OCI-LY7 (cell line): ENCODE measurements around the gene EGFL7. TPM values are rescaled to one million over a fixed set of nuclear protein-coding genes. Genes with fewer than 3 reads are reported as not detected.

ENCODE experiments used
- BruUV-seq: library from RNA; stranded (reverse); fragments of 400-500 nt; replicated peaks from 2 replicates; lab custom pipeline; 2021; lab: Mats Ljungman, UMichigan
- CTCF ChIA-PET: fragments of 300-600 bp; sonication (Branson Sonifier 250); formaldehyde crosslinking; loops from one replicate; lab custom pipeline; 2022; ENCODE audit warnings: antibody characterized with exemption; ENCODE audit not compliant: unreplicated experiment; lab: Charles Lee
- POLR2A ChIA-PET: fragments of 300-600 bp; sonication (Branson Sonifier 250); formaldehyde crosslinking; loops from one replicate; lab custom pipeline; 2022; ENCODE audit warnings: antibody characterized with exemption; lab: Charles Lee
- DNase-seq: peaks from one replicate; pipeline ENCODE4 v3.0.0-alpha.2; 2015; ENCODE audit warnings: low spot score
- H2AFZ ChIP-seq: fragments of 200-600 bp; sonication (generic), shearing (Covaris generic); 2 replicates; pipeline ENCODE4 v1.6.1; 2014; ENCODE audit warnings: mild to moderate bottlenecking, antibody characterized with exemption, low read length, moderate library complexity
- H3K27ac ChIP-seq: fragments of 200-600 bp; sonication (generic); 2 replicates; pipeline ENCODE4 v1.5.1; 2014; ENCODE audit warnings: mixed run types, low read depth, mild to moderate bottlenecking, moderate library complexity, low read length, inconsistent platforms; ENCODE audit not compliant: poor library complexity, severe bottlenecking
- H3K36me3 ChIP-seq: fragments of 200-600 bp; sonication (generic); 2 replicates; pipeline ENCODE4 v1.6.1; 2014; ENCODE audit warnings: mild to moderate bottlenecking, antibody characterized with exemption, low read length, moderate library complexity, mixed read lengths; ENCODE audit not compliant: insufficient read depth
- H3K4me1 ChIP-seq: fragments of 200-600 bp; sonication (generic); 2 replicates; pipeline ENCODE4 v1.5.1; 2014; ENCODE audit warnings: mild to moderate bottlenecking, low read length; ENCODE audit not compliant: insufficient read depth, poor library complexity, severe bottlenecking
- H3K4me2 ChIP-seq: fragments of 200-600 bp; sonication (generic); 2 replicates; pipeline ENCODE4 v1.6.1; 2014; ENCODE audit warnings: mild to moderate bottlenecking, low read length
- H3K4me3 ChIP-seq: fragments of 200-600 bp; sonication (generic); 2 replicates; pipeline ENCODE4 v1.5.1; 2014; ENCODE audit warnings: mild to moderate bottlenecking, low read depth, low read length; ENCODE audit not compliant: poor library complexity, severe bottlenecking
- H3K79me2 ChIP-seq: fragments of 200-600 bp; sonication (generic); 2 replicates; pipeline ENCODE4 v1.6.1; 2016; ENCODE audit warnings: low read depth, mild to moderate bottlenecking, low read length, moderate library complexity, mixed read lengths; ENCODE audit not compliant: insufficient read depth
- H3K9me2 ChIP-seq: fragments of 200-600 bp; sonication (generic); 2 replicates; pipeline ENCODE4 v1.6.1; 2016; ENCODE audit warnings: mild to moderate bottlenecking, low read length, mixed read lengths; ENCODE audit not compliant: insufficient read depth
- H3K9me3 ChIP-seq: fragments of 200-600 bp; sonication (generic); 2 replicates; pipeline ENCODE4 v1.6.1; 2014; ENCODE audit warnings: mild to moderate bottlenecking, mixed run types, low read length, mixed read lengths
- H4K20me1 ChIP-seq: fragments of 200-600 bp; sonication (generic); 2 replicates; pipeline ENCODE4 v1.6.1; 2014; ENCODE audit warnings: mild to moderate bottlenecking, antibody characterized with exemption, low read length, moderate library complexity, mixed read lengths; ENCODE audit not compliant: insufficient read depth
- EZH2phosphoT487 ChIP-seq: fragments of 200-600 bp; sonication (generic); IDR thresholded peaks from 2 replicates; pipeline ENCODE4 v1.6.1; 2018; ENCODE audit warnings: low read depth, borderline replicate concordance, mild to moderate bottlenecking, mixed run types, antibody characterized with exemption, low read length, moderate library complexity, mixed read lengths
- intact Hi-C: fragments of 100-400 bp; cut with micrococcal nuclease; formaldehyde crosslinking; loops from one replicate; pipeline ENCODE4 v1.10.0; 2022; ENCODE audit not compliant: unreplicated experiment
- total RNA-seq, 2 experiments: library from RNA; depleted of rRNA in 1 of 2; stranded (reverse); fragments of >200 nt in 1 of 2; shearing (Covaris generic) in 1 of 2; gene quantifications; 2 replicates each; pipeline ENCODE4 v1.2.3, GENCODE V29; 2014 to 2022
- TF ChIP-seq, protein P1 (sequence below): fragments of 200-600 bp; sonication (generic); conservative IDR thresholded peaks from 2 replicates; pipeline ENCODE4 v1.5.1; 2014; ENCODE audit warnings: mild to moderate bottlenecking, antibody characterized with exemption, low read length, moderate library complexity, mixed read lengths

Gene EGFL7
- total RNA-seq, 2 experiments from 2014 or later: not detected

DNA sequence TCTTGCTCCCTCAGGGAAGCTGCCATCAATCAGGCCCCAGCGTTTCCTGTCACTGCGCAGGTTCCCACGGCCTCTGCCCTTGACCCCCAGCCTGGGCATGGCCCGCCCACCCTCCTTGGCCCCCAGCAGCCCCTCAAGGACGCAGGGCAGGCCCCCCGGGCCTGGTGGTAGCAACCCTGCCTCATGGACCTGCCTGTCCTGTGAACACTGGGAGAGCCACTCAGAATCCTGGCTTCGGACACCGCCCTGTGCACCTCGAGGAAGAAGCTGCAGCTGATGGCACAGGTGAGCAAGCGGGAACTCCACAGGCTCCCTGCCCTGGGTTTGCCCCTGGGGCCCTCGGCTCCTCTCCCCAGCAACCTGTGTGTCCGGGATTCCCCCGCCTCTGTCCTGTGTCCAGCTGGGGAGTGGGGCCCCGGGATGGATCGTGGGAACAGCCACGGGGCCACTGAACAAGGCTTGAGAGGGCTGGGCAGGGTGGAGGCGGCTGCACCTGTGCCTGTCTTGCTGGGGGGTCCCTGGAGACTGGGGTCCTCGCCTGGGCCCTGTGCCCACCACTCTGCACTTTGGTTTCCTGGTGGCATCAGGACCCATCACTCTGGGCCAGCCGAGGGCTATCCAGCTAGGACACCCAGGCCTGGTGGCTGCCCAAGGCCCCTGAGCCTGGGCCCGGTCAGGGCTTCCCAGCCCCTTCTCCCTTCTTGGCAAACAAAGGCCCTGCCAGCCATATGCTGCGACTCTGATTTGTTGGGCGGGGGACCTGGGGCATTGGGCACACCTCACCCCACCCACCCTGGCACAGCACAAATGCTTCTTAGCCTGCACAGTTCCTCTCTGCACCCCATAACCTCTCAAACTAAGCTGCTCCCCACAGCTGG is 33.5 kb upstream of the EGFL7 start:
- H3K4me3 ChIP-seq: no peak overlapping the region
- POLR2A ChIA-PET: no interaction called here
- H3K27ac ChIP-seq: no peak overlapping the region
- no peak for DNase-seq
- intact Hi-C loops: no loop called here
- no peaks in the 10 kb centered on the region for H3K9me2 ChIP-seq
- no peaks in the 10 kb centered on the region for H3K79me2 ChIP-seq
- no peak for TF ChIP-seq EZH2phosphoT487
- TF ChIP-seq, protein P1, sequence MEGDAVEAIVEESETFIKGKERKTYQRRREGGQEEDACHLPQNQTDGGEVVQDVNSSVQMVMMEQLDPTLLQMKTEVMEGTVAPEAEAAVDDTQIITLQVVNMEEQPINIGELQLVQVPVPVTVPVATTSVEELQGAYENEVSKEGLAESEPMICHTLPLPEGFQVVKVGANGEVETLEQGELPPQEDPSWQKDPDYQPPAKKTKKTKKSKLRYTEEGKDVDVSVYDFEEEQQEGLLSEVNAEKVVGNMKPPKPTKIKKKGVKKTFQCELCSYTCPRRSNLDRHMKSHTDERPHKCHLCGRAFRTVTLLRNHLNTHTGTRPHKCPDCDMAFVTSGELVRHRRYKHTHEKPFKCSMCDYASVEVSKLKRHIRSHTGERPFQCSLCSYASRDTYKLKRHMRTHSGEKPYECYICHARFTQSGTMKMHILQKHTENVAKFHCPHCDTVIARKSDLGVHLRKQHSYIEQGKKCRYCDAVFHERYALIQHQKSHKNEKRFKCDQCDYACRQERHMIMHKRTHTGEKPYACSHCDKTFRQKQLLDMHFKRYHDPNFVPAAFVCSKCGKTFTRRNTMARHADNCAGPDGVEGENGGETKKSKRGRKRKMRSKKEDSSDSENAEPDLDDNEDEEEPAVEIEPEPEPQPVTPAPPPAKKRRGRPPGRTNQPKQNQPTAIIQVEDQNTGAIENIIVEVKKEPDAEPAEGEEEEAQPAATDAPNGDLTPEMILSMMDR: no peak
- no TSS peak for BruUV-seq
- H3K36me3 ChIP-seq: no peaks in the 10 kb centered on the region
- H3K9me3 ChIP-seq: no peaks in the 10 kb centered on the region
- CTCF ChIA-PET: no interaction called here
- H3K4me2 ChIP-seq: no peak overlapping the region
- no peaks in the 10 kb centered on the region for H4K20me1 ChIP-seq
- no peak overlapping the region for H2AFZ ChIP-seq
- H3K4me1 ChIP-seq: no peaks in the 10 kb centered on the region

DNA sequence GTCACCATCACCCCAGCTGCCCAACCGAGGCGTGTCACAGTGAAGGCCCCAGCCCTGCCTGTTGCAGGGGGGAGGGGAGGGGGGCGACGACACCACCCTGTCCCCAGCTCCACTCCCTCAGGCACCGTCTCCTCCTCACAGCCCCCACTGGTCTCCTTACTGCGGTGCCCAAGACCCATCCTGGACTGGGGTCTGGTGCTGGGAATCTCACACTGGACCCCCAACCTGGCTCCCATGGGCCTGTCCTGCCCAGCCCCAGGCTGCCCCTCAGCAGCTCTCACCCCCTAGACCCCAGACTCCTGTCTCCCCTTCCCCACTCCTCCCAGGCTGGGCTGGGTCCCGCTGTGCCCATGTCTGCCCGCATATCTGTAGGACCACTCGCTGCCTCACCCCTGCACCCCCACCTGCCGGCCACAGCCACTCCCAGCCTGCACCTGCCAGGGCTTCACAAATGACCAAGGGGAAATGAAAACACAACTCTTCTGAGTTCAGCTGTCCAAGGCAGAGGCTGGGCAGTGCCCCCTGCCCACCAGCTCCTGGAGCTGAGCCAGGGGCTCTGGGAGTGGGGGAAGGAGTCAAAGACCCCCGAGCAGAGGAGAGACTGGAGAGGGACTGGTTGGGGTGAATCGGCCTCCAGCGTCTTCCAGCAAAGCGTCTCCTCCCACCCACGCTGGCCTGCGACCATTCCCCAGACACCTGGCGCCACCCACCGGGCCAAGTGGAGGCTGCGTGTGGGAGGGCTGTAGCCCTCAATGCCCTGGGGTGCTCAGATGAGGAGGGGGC is 32.6 kb upstream of the EGFL7 start:
- no peaks in the 10 kb centered on the region for H3K4me1 ChIP-seq
- H4K20me1 ChIP-seq: no peaks in the 10 kb centered on the region
- H3K9me3 ChIP-seq: no peaks in the 10 kb centered on the region
- BruUV-seq: no TSS peak
- peak; percentile 48 for DNase-seq
- no peak overlapping the region for H3K4me3 ChIP-seq
- H3K36me3 ChIP-seq: no peaks in the 10 kb centered on the region
- intact Hi-C loops: no loop called here
- no peak overlapping the region for H2AFZ ChIP-seq
- no peak overlapping the region for H3K27ac ChIP-seq
- H3K9me2 ChIP-seq: no peaks in the 10 kb centered on the region
- TF ChIP-seq EZH2phosphoT487: no peak
- TF ChIP-seq, protein P1: peak; percentile 75
- POLR2A ChIA-PET: no interaction called here
- H3K4me2 ChIP-seq: no peak overlapping the region
- no peaks in the 10 kb centered on the region for H3K79me2 ChIP-seq
- CTCF ChIA-PET: no interaction called here
